PFSK-1 (cell line): ENCODE measurements around the gene SMARCA5.

Experiments used
- FOXP2 ChIP-seq: optimal IDR thresholded peaks from 2 replicates; pipeline ENCODE3; 2011; ENCODE audit warnings: borderline replicate concordance, control low read depth, inconsistent platforms; ENCODE audit not compliant: insufficient read depth; ENCODE audit errors: extremely low read length, extremely low read depth
- POLR2AphosphoS5 ChIP-seq: IDR thresholded peaks from 2 replicates; pipeline ENCODE4 v1.6.1; 2012; ENCODE audit warnings: low read depth, mild to moderate bottlenecking, control low read depth, low read length, moderate library complexity
- REST ChIP-seq, 2 experiments: IDR thresholded peaks; 2 replicates each; pipeline versions ENCODE4 v1.6.1 to v1.8.0; 2011 to 2012; ENCODE audit warnings: low read depth in 2 of 2, low read length in 2 of 2, control low read depth in 1 of 2, inconsistent platforms in 1 of 2, mild to moderate bottlenecking in 1 of 2, moderate library complexity in 1 of 2; ENCODE audit not compliant: insufficient read depth in 1 of 2
- SIN3A ChIP-seq: IDR thresholded peaks from 2 replicates; pipeline ENCODE4 v1.6.1; 2012; ENCODE audit warnings: mild to moderate bottlenecking, low read length, moderate library complexity, borderline replicate concordance; ENCODE audit not compliant: insufficient read depth
- TAF1 ChIP-seq: IDR thresholded peaks from 2 replicates; pipeline ENCODE4 v1.6.1; 2012; ENCODE audit warnings: low read length, control low read depth, borderline replicate concordance; ENCODE audit not compliant: insufficient read depth

Gene SMARCA5

GRCh38 chr4:143502231-143502630 is 11.3 kb upstream of the SMARCA5 start:
- TF ChIP-seq FOXP2 (no peak), REST (IDR thresholded peaks at IDR 0.05; ENCODE audit: insufficient read depth in 1 of 2, low read depth in 2 of 2, low read length in 2 of 2) (no peak), SIN3A (no peak), TAF1 (no peak), POLR2AphosphoS5 (no peak)

- TF ChIP-seq POLR2AphosphoS5: no peak
- TF ChIP-seq REST (IDR thresholded peaks at IDR 0.05; ENCODE audit: insufficient read depth in 1 of 2, low read depth in 2 of 2, low read length in 2 of 2): no peak
- TF ChIP-seq TAF1: no peak
- TF ChIP-seq SIN3A: no peak
- no peak for TF ChIP-seq FOXP2
Observed at GRCh38 chr4:143506031-143506430, 7.5 kb upstream of the SMARCA5 start.

- TF ChIP-seq FOXP2 (no peak), TAF1 (no peak), REST (IDR thresholded peaks at IDR 0.05; ENCODE audit: insufficient read depth in 1 of 2, low read depth in 2 of 2, low read length in 2 of 2) (no peak), POLR2AphosphoS5 (no peak), SIN3A (no peak)
Observed at GRCh38 chr4:143511906-143512305, 1.6 kb upstream of the SMARCA5 start.

- no peak for TF ChIP-seq SIN3A
- no peak for TF ChIP-seq TAF1
- no peak for TF ChIP-seq FOXP2
- no peak for TF ChIP-seq REST (IDR thresholded peaks at IDR 0.05; ENCODE audit: insufficient read depth in 1 of 2, low read depth in 2 of 2, low read length in 2 of 2)
- TF ChIP-seq POLR2AphosphoS5: no peak
Observed at GRCh38 chr4:143512978-143513313, 556 bp upstream of the SMARCA5 start.

GRCh38 chr4:143514169-143514495 is 630 bp downstream of the SMARCA5 start:
- no peak for TF ChIP-seq REST (IDR thresholded peaks at IDR 0.05; ENCODE audit: insufficient read depth in 1 of 2, low read depth in 2 of 2, low read length in 2 of 2)
- TF ChIP-seq POLR2AphosphoS5: no peak
- TF ChIP-seq TAF1: no peak
- no peak for TF ChIP-seq FOXP2
- TF ChIP-seq SIN3A: no peak
